Naive thymus-derived CD4-positive, alpha-beta T cell (primary cell): ENCODE results near the gene TECPR2. TPM values are rescaled to one million over a fixed set of nuclear protein-coding genes. Genes with fewer than 3 reads are reported as not detected.

Experiments
- ATAC-seq: fragments of 150-1000 bp; cut with Tn5 transposase; 2 replicates; pipeline ENCODE4 v1.10.0; 2021; ENCODE audit warnings: mild to moderate bottlenecking, moderate library complexity
- CTCF ChIA-PET: fragments of 350-600 bp; sonication (Branson Sonifier 250); formaldehyde crosslinking; loops from one replicate; lab custom pipeline; 2021; ENCODE audit warnings: antibody characterized with exemption; lab: Charles Lee
- POLR2A ChIA-PET: fragments of 350-600 bp; sonication (Branson Sonifier 250); formaldehyde crosslinking; loops from one replicate; lab custom pipeline; 2021; ENCODE audit warnings: antibody characterized with exemption, inconsistent platforms; lab: Charles Lee
- DNase-seq, 9 donors: peaks; one replicate each; pipeline versions ENCODE4 v3.0.0 to v3.0.0-alpha.2; 2020 to 2022; ENCODE audit warnings: mixed read lengths in 1 of 9
- H3K27ac ChIP-seq: one replicate; pipeline ENCODE4 v1.7.0; 2013; ENCODE audit warnings: mild to moderate bottlenecking, low read depth, low read length, moderate library complexity
- H3K27me3 ChIP-seq, 2 donors: one replicate each; pipeline ENCODE4 v1.7.0; 2013; ENCODE audit warnings: low read length in 2 of 2, mild to moderate bottlenecking in 2 of 2, moderate library complexity in 2 of 2; ENCODE audit not compliant: control insufficient read depth in 2 of 2, insufficient read depth in 2 of 2
- H3K36me3 ChIP-seq, 3 experiments: 1 replicate in 2 of 3; 2 replicates in 1 of 3; pipeline ENCODE4 v1.7.0; 2013; ENCODE audit warnings: low read length in 3 of 3, mild to moderate bottlenecking in 3 of 3, moderate library complexity in 1 of 3; ENCODE audit not compliant: insufficient read depth in 3 of 3, control insufficient read depth in 2 of 3
- H3K4me1 ChIP-seq, 2 donors: one replicate each; pipeline ENCODE4 v1.7.0; 2013; ENCODE audit warnings: low read length in 2 of 2, mild to moderate bottlenecking in 2 of 2, moderate library complexity in 1 of 2; ENCODE audit not compliant: control insufficient read depth in 2 of 2, insufficient read depth in 2 of 2
- H3K4me3 ChIP-seq: 2 replicates; pipeline ENCODE4 v1.7.0; 2013; ENCODE audit warnings: mild to moderate bottlenecking, low read length
- H3K9me3 ChIP-seq, 3 experiments: 1 replicate in 2 of 3; 2 replicates in 1 of 3; pipeline ENCODE4 v1.7.0; 2013; ENCODE audit warnings: low read length in 3 of 3; ENCODE audit not compliant: control insufficient read depth in 2 of 3
- H3K27ac Mint-ChIP-seq, 9 donors: one replicate each; pipeline ENCODE4 v1.8.0; 2020 to 2022; ENCODE audit warnings: mixed read lengths in 9 of 9, mild to moderate bottlenecking in 8 of 9, moderate library complexity in 5 of 9, inconsistent platforms in 2 of 9
- H3K27me3 Mint-ChIP-seq, 5 donors: one replicate each; pipeline ENCODE4 v1.8.0; 2021 to 2022; ENCODE audit warnings: mixed read lengths in 5 of 5, mild to moderate bottlenecking in 1 of 5
- H3K36me3 Mint-ChIP-seq, 5 donors: one replicate each; pipeline ENCODE4 v1.8.0; 2020 to 2022; ENCODE audit warnings: mixed read lengths in 5 of 5, mild to moderate bottlenecking in 3 of 5, inconsistent platforms in 1 of 5
- H3K4me1 Mint-ChIP-seq, 7 donors: one replicate each; pipeline ENCODE4 v1.8.0; 2020 to 2022; ENCODE audit warnings: mixed read lengths in 7 of 7, mild to moderate bottlenecking in 3 of 7, inconsistent platforms in 1 of 7
- H3K4me3 Mint-ChIP-seq, 10 donors: one replicate each; pipeline ENCODE4 v1.8.0; 2020 to 2022; ENCODE audit warnings: mild to moderate bottlenecking in 10 of 10, mixed read lengths in 10 of 10, moderate library complexity in 6 of 10, inconsistent platforms in 2 of 10
- H3K9me3 Mint-ChIP-seq, 11 donors: one replicate each; pipeline ENCODE4 v1.8.0; 2020 to 2022; ENCODE audit warnings: mixed read lengths in 11 of 11, mild to moderate bottlenecking in 4 of 11, inconsistent platforms in 1 of 11, moderate library complexity in 1 of 11
- intact Hi-C, 2 donors: fragments of 100-400 bp; cut with micrococcal nuclease; formaldehyde crosslinking; loops; one replicate each; pipeline ENCODE4 v1.15.1; 2023
- polyA plus RNA-seq, 2 donors: library from polyadenylated mRNA; unstranded; fragments of 300-500 nt; fragmentation: Illumina TruSeq; gene quantifications; one replicate each; pipeline ENCODE4 v1.2.3, GENCODE V29; 2021
- total RNA-seq, 6 experiments: library from RNA in 5 of 6; stranded (reverse) in 5 of 6; gene quantifications; 1 replicate in 5 of 6; 2 replicates in 1 of 6; pipeline ENCODE4 v1.2.3 and lab custom pipeline; 2021 to 2026

Gene TECPR2
- total and polyA plus RNA-seq, 7 experiments from 2014 or later, result 5.2 to 12.9 (median 10.0) TPM

DNA sequence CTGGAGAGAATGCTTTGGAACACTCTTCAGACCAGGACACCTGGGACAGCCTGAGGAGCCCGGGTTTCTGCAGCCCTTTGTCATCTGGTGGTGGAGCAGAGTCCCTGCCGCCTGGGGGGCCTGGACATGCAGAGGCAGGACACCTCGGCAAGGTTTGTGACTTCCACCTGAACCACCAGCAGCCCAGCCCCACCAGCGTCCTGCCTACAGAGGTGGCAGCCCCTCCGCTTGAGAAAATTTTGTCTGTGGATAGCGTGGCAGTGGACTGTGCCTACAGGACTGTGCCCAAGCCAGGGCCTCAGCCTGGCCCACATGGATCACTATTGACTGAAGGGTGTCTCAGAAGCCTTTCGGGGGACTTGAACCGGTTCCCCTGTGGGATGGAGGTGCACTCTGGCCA is 21.2 kb upstream of the TECPR2 start:
- no peaks in the 10 kb centered on the region for H3K9me3 ChIP-seq

GRCh38 chr14:102342238-102342637 is 20.5 kb upstream of the TECPR2 start:
- H3K27ac Mint-ChIP-seq, result no peak overlapping the region
- Histone ChIP-seq H3K9me3 (no peaks in the 10 kb centered on the region), H3K4me1 (no peaks in the 10 kb centered on the region), H3K36me3 (peaks cover 0 to 71% (median 11%) of the 10 kb centered on the region in 3 experiments), H3K27ac (no peak overlapping the region), H3K4me3 (no peak overlapping the region), H3K27me3 (no peaks in the 10 kb centered on the region)
- intact Hi-C loops, result no loop called here
- H3K4me3 Mint-ChIP-seq, result no peak overlapping the region
- POLR2A ChIA-PET, result interaction anchor here (0.5 to 1.2 kb wide), 4 partner anchors 18 to 553 kb away, joined by 3 to 4 read pairs (median 3); partner anchors contain the start of genes CINP and TECPR2
- H3K36me3 Mint-ChIP-seq, result peaks cover 0 to 35% (median 19%) of the 10 kb centered on the region in 5 donors
- CTCF ChIA-PET, result no interaction called here
- no peaks in the 10 kb centered on the region for H3K9me3 Mint-ChIP-seq
- H3K27me3 Mint-ChIP-seq, result no peaks in the 10 kb centered on the region
- H3K4me1 Mint-ChIP-seq, result no peaks in the 10 kb centered on the region
- DNase-seq, result no peak
- no peak for ATAC-seq

More for the DNA sequence above, 21.2 kb upstream of the TECPR2 start:
- no peaks in the 10 kb centered on the region for H3K9me3 Mint-ChIP-seq
- DNase-seq (no peak), ATAC-seq (no peak)
- no peak overlapping the region for H3K4me3 Mint-ChIP-seq
- Histone ChIP-seq H3K27me3 (no peaks in the 10 kb centered on the region), H3K4me1 (no peaks in the 10 kb centered on the region), H3K4me3 (no peak overlapping the region), H3K36me3 (peaks cover 0 to 70% (median 11%) of the 10 kb centered on the region in 3 experiments), H3K27ac (no peak overlapping the region)
- ChIA-PET POLR2A (interaction anchor here (1.2 kb wide), 1 partner anchor 21 kb away, joined by 3 read pairs; the partner anchor contains the start of genes CINP and TECPR2), CTCF (no interaction called here)
- intact Hi-C loops, result no loop called here
- no peaks in the 10 kb centered on the region for H3K4me1 Mint-ChIP-seq
- peak overlapping the region in 1 of 9 donors; percentile 76 for H3K27ac Mint-ChIP-seq
- peaks cover 0 to 41% (median 19%) of the 10 kb centered on the region in 5 donors for H3K36me3 Mint-ChIP-seq
- no peaks in the 10 kb centered on the region for H3K27me3 Mint-ChIP-seq

DNA sequence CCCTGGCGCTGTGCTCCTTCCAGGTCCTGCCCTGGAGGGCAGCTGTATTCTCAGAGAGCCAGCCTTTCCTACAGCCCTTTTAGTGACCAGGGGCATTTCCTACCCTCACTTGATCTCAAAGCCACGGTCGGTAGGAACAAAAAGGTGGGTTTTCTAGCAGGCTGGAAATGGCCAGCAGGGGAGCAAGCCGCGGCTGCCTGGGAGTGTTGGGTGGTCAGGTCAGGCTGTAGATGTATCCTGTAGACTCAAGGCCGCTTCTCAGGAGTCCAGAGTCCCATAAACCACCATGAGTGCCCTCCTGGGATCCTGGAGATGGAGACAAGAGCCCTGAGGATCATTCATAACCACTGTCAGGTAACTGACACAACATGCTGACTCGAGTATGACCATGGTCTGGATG is 18.7 kb upstream of the TECPR2 start:
- Mint-ChIP-seq H3K27ac (no peak overlapping the region), H3K27me3 (no peaks in the 10 kb centered on the region), H3K36me3 (peaks cover 7 to 36% (median 22%) of the 10 kb centered on the region in 5 donors), H3K4me1 (no peaks in the 10 kb centered on the region), H3K9me3 (no peaks in the 10 kb centered on the region), H3K4me3 (no peak overlapping the region)
- Histone ChIP-seq H3K4me3 (no peak overlapping the region), H3K4me1 (no peaks in the 10 kb centered on the region), H3K27me3 (no peaks in the 10 kb centered on the region), H3K36me3 (peaks cover 0 to 74% (median 11%) of the 10 kb centered on the region in 3 experiments), H3K9me3 (no peaks in the 10 kb centered on the region), H3K27ac (no peak overlapping the region)
- DNase-seq, result no peak
- POLR2A ChIA-PET, result no interaction called here
- intact Hi-C loops, result no loop called here
- CTCF ChIA-PET, result no interaction called here
- ATAC-seq, result no peak

DNA sequence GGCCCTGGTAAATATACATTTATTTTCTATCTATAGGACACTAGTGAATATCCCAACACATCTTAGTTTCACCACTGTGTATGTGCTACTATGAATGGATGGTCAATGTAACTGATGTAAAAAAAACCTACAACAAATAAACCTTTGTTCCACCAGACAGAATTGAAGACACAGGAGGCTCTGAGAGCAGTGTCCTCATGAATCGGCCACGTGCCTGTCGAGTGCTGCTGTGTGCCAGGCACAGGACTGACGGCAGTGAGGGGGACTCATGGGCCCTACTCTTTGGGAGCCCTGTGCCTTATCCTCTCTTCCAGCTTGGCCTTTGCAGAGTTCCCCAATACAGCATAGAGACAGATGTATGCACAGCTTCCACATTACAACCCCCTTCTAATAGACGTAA is 18.3 kb upstream of the TECPR2 start:
- H3K4me3 Mint-ChIP-seq, result no peak overlapping the region
- no peaks in the 10 kb centered on the region for H3K4me1 Mint-ChIP-seq
- Histone ChIP-seq H3K4me1 (no peaks in the 10 kb centered on the region), H3K27me3 (no peaks in the 10 kb centered on the region), H3K36me3 (peaks cover 0 to 75% (median 11%) of the 10 kb centered on the region in 3 experiments), H3K9me3 (no peaks in the 10 kb centered on the region), H3K27ac (no peak overlapping the region), H3K4me3 (no peak overlapping the region)
- no peaks in the 10 kb centered on the region for H3K27me3 Mint-ChIP-seq
- CTCF ChIA-PET, result no interaction called here
- no peaks in the 10 kb centered on the region for H3K9me3 Mint-ChIP-seq
- ATAC-seq, result no peak
- H3K36me3 Mint-ChIP-seq, result peaks cover 8 to 39% (median 22%) of the 10 kb centered on the region in 5 donors
- intact Hi-C loops, result no loop called here
- POLR2A ChIA-PET, result no interaction called here
- peak overlapping the region in 2 of 9 donors; percentile 17 to 74 for H3K27ac Mint-ChIP-seq
- no peak for DNase-seq

GRCh38 chr14:102345232-102345631 is 17.5 kb upstream of the TECPR2 start:
- no peak overlapping the region for H3K27ac ChIP-seq
- H3K27ac Mint-ChIP-seq, result peak overlapping the region in 4 of 9 donors; percentile 17 to 74 (median 66)
- no peaks in the 10 kb centered on the region for H3K9me3 Mint-ChIP-seq
- no peaks in the 10 kb centered on the region for H3K4me1 Mint-ChIP-seq
- peaks cover 0 to 81% (median 11%) of the 10 kb centered on the region in 3 experiments for H3K36me3 ChIP-seq
- no peaks in the 10 kb centered on the region for H3K4me1 ChIP-seq
- no peaks in the 10 kb centered on the region for H3K27me3 ChIP-seq
- ATAC-seq (no peak), DNase-seq (no peak)
- intact Hi-C loops, result no loop called here
- no peak overlapping the region for H3K4me3 ChIP-seq
- H3K27me3 Mint-ChIP-seq, result no peaks in the 10 kb centered on the region
- ChIA-PET POLR2A (no interaction called here), CTCF (no interaction called here)
- peaks cover 12 to 46% (median 22%) of the 10 kb centered on the region in 5 donors for H3K36me3 Mint-ChIP-seq
- H3K4me3 Mint-ChIP-seq, result no peak overlapping the region
- no peaks in the 10 kb centered on the region for H3K9me3 ChIP-seq

- no peak overlapping the region for H3K4me3 Mint-ChIP-seq
- no peaks in the 10 kb centered on the region for H3K9me3 ChIP-seq
- H3K4me3 ChIP-seq, result no peak overlapping the region
- peaks cover 12 to 51% (median 21%) of the 10 kb centered on the region in 5 donors for H3K36me3 Mint-ChIP-seq
- peaks cover 0 to 81% (median 7%) of the 10 kb centered on the region in 3 experiments for H3K36me3 ChIP-seq
- CTCF ChIA-PET, result no interaction called here
- DNase-seq (no peak), ATAC-seq (no peak)
- no peaks in the 10 kb centered on the region for H3K4me1 Mint-ChIP-seq
- no peak overlapping the region for H3K27ac ChIP-seq
- H3K27me3 Mint-ChIP-seq, result no peaks in the 10 kb centered on the region
- peak overlapping the region in 1 of 9 donors; percentile 14 for H3K27ac Mint-ChIP-seq
- H3K9me3 Mint-ChIP-seq, result no peaks in the 10 kb centered on the region
- H3K4me1 ChIP-seq, result no peaks in the 10 kb centered on the region
- H3K27me3 ChIP-seq, result no peaks in the 10 kb centered on the region
- intact Hi-C loops, result no loop called here
- POLR2A ChIA-PET, result no interaction called here
Observed at GRCh38 chr14:102346645-102347044, 16.1 kb upstream of the TECPR2 start.

GRCh38 chr14:102348376-102348775 is 14.4 kb upstream of the TECPR2 start:
- POLR2A ChIA-PET, result no interaction called here
- Histone ChIP-seq H3K9me3 (no peaks in the 10 kb centered on the region), H3K27me3 (no peaks in the 10 kb centered on the region), H3K36me3 (peaks cover 0 to 87% (median 7%) of the 10 kb centered on the region in 3 experiments), H3K4me3 (no peak overlapping the region), H3K4me1 (no peaks in the 10 kb centered on the region), H3K27ac (no peak overlapping the region)
- ATAC-seq (no peak), DNase-seq (no peak)
- no peaks in the 10 kb centered on the region for H3K9me3 Mint-ChIP-seq
- no peak overlapping the region for H3K4me3 Mint-ChIP-seq
- H3K27ac Mint-ChIP-seq, result no peak overlapping the region
- H3K27me3 Mint-ChIP-seq, result no peaks in the 10 kb centered on the region
- CTCF ChIA-PET, result no interaction called here
- H3K4me1 Mint-ChIP-seq, result peaks cover 0 to 3% (median 0%) of the 10 kb centered on the region in 7 donors
- intact Hi-C loops, result no loop called here
- H3K36me3 Mint-ChIP-seq, result peaks cover 12 to 51% (median 16%) of the 10 kb centered on the region in 5 donors
